ENCODE results near the gene PSMB2.

DNA sequence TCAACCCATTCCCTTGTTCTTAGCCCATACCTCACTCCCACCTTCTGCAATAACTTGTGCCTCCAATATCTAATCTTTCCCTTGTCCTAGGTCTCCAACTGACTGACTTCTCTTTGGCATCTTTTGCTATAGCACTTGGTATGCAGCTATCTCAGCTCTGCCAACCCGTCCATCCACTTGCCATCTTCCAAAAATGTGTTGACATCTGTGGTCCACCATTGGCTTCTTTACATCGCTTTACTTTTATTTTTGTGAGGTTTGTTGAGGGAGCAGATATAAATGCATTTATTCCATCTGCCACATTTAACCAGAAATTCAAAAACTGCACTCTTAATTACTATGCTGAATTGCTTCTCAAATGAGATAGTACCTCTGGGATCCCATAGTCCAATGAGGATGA lies 24.9 kb upstream of the PSMB2 start:
- TF ChIP-seq, protein P1, sequence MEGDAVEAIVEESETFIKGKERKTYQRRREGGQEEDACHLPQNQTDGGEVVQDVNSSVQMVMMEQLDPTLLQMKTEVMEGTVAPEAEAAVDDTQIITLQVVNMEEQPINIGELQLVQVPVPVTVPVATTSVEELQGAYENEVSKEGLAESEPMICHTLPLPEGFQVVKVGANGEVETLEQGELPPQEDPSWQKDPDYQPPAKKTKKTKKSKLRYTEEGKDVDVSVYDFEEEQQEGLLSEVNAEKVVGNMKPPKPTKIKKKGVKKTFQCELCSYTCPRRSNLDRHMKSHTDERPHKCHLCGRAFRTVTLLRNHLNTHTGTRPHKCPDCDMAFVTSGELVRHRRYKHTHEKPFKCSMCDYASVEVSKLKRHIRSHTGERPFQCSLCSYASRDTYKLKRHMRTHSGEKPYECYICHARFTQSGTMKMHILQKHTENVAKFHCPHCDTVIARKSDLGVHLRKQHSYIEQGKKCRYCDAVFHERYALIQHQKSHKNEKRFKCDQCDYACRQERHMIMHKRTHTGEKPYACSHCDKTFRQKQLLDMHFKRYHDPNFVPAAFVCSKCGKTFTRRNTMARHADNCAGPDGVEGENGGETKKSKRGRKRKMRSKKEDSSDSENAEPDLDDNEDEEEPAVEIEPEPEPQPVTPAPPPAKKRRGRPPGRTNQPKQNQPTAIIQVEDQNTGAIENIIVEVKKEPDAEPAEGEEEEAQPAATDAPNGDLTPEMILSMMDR (IDR thresholded peaks at IDR 0.05; ENCODE audit: low read length) = no peak
- no peak for TF ChIP-seq EZH2 (IDR thresholded peaks at IDR 0.05; ENCODE audit: borderline replicate concordance, low read length)

Measured in OCI-LY1 (cell line).